ENCODE measurements around the gene MORC2.

Gene MORC2

DNA sequence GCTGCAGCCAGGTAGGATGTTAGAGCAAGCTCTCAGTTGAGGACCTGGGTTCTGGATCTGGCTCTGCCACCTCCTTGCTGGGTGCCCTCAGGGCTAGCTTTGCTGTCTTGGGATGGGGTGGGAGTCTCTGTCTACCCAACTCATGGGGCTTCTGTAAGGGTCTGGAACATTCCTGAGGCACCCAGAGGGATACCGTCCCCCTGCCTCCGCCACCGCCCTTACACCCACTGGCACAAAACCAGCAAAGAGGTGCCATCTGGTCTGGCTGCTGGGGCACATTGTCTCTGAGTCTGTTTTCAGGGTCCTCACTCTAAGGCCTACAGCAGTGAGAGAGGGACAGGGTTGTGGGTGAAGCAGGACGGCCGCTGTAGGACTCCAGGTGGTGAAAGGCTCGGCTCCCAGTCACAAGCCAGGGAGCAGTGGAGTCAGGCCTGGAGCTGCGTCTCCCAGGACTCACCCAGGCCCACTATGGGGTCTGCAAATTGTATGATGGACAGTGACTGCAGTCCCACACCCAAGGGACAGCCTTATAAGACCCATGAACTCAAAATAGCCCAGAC is 84.9 kb downstream of the MORC2 start:
- DNase-seq (ENCODE audit: insufficient read length, low spot score) (no peak), FAIRE-seq (no peak)
- TF ChIP-seq POLR2A (IDR thresholded peaks at IDR 0.05; ENCODE audit: low read depth, low read length), result no peak

DNA sequence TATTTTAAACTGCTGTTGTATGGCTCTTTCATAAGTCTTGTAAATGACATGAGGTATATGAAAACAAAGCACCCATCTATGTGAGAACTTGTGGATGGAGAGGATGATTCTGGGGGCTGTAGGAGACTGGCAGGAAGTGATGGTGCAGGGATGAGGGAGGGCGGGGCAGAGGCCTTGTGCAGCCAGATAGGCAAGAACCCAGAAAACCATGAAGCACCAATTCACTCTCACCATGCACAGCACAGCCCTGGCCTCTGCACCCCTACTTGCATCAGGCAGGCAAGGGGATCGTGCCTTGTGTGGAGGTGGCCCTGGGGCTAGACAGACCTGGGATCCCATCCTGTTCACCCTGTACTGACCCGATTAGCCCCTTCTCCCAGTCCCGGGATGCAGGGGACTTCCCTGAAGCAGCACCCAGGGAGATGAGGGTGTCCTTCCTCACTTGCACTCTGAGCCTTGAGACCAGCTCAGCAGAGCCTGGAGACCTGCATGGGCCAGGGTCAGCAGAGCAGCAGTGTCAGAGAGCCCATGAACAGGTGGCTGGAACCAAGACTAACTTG is 85.5 kb downstream of the MORC2 start:
- DNase-seq (ENCODE audit: insufficient read length, low spot score) (no peak), FAIRE-seq (no peak)
- no peak for TF ChIP-seq POLR2A (IDR thresholded peaks at IDR 0.05; ENCODE audit: low read depth, low read length)

DNA sequence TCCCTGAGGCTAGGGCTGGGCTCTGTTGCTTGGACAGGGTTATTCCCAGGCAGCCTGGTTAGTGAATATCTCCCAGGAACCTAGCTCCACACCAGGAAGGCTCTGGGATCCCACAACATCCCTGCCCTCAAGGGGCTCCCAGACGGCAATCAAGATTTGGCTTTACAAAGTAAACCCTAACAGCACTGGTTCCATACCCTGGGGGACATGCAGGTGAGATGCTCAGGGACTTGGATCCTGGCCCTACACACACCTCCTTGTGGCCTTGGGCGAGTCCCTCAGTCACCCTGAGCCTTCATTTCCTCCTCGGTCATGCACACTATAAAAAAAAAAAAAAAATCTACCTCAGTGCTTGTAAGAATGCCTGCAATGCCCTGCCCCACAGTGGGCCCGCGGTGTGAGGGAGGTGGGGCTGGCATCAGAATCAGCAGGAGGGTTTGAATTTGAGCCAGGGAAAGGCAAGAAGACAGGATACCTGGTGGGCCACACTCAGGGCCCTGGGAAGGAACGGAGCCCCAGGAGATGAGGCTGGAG is 86.3 kb downstream of the MORC2 start:
- no peak for TF ChIP-seq POLR2A (IDR thresholded peaks at IDR 0.05; ENCODE audit: low read depth, low read length)
- DNase-seq (ENCODE audit: insufficient read length, low spot score) (no peak), FAIRE-seq (no peak)

DNA sequence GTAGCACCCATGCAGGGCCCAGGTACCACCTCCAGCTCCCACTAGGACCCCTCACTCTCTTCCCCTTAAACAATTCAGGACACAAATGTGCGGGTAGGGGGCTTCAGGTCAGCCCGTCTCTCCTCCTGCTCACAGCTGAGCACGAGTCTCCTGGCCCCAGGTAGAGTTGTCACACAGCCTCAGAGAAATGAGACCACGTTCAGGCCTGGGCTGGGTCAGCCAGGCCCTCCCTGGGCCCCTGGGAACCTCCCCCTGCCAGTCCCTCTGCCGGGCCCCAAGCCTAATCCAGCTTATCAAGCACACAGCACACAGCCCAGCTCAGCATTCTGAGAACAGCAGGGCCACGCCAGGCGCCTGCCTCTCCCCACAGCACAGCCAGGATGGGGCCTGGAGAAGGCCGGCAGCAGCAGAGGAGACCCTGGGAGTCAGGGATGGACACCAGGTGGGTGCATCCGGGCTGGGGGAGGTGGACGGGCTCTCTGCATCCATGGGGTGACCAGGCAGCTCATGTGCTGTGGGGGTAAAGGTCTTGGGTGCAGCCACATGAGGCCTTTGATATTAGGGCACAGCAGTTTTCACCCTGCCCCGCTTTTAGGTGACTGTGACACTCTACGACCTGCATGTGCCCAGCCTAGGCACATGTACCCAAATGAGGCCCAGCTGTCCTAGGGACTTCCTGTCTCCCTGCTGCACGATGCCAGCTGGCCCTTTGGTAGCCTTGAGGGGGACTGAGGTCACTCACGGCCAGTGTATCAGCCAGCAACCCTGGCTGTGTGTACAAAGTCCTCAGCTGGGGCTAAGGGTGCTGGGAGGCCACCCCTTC is 87.0 kb downstream of the MORC2 start:
- TF ChIP-seq POLR2A (IDR thresholded peaks at IDR 0.05; ENCODE audit: low read depth, low read length), result no peak
- DNase-seq (ENCODE audit: insufficient read length, low spot score) (no peak), FAIRE-seq (no peak)

DNA sequence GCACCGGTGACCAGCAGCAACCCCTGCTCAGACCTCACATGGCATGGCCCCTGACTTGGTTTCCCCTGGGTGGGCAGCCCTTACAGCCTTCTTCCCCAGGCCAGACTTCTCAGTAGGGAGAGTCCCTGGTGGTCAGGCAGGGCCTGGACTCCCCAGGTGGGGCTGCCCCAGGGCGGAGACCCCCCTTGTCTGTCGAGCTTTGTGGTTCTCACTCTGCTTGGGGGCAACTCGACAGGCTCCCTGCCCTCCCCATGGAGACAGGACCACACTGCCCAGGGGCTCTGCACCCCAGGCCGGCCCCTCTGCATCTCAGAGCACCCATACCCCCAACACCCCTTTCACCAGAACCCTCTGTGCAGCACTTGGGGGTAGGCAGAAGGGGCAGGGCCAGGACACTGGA is 87.7 kb downstream of the MORC2 start:
- no peak for DNase-seq (ENCODE audit: insufficient read length, low spot score)
- no peak for TF ChIP-seq POLR2A (IDR thresholded peaks at IDR 0.05; ENCODE audit: low read depth, low read length)
- FAIRE-seq, result no peak

DNA sequence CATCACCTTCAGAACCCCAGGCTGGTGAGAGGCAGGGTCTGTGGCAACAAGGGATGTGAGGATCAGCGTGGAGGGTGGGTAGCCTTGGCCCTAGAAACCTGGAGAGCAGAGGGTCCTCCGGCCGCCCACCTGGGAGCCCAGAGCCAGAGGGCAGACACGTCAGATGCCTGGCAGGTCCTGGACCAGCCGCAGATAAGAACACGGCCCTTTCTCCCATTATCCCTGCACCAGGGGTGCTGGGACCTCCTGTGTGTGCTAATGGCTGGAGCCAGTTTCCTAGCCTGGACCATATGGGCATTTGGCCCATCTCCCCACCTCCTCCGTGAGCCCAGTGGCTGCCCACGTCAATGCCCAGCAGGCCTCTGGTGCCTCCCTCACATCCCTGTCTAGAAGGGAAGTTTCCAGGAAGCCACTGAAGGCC is 88.4 kb downstream of the MORC2 start:
- DNase-seq (ENCODE audit: insufficient read length, low spot score) (no peak), FAIRE-seq (no peak)
- TF ChIP-seq POLR2A (IDR thresholded peaks at IDR 0.05; ENCODE audit: low read depth, low read length), result no peak

DNA sequence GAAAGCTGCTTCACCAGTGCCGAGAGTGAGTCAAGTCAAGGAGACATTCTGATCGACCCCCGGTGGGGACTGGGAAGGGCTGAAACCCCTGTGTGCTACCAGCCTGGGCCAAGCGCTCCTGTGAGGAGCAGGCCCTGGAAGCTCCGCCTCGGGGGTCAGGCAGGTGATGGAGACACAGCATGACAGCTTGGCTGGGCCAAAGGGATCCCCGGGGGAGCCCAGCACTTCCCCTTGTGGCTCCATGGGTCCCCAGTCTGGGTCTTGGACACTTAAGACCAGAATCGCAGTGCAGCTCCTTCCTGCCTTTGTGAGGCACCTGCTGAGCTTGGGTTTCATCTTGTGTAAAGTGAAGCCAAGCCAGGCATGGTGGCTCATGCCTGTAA is 89.2 kb downstream of the MORC2 start:
- FAIRE-seq, result no peak

DNA sequence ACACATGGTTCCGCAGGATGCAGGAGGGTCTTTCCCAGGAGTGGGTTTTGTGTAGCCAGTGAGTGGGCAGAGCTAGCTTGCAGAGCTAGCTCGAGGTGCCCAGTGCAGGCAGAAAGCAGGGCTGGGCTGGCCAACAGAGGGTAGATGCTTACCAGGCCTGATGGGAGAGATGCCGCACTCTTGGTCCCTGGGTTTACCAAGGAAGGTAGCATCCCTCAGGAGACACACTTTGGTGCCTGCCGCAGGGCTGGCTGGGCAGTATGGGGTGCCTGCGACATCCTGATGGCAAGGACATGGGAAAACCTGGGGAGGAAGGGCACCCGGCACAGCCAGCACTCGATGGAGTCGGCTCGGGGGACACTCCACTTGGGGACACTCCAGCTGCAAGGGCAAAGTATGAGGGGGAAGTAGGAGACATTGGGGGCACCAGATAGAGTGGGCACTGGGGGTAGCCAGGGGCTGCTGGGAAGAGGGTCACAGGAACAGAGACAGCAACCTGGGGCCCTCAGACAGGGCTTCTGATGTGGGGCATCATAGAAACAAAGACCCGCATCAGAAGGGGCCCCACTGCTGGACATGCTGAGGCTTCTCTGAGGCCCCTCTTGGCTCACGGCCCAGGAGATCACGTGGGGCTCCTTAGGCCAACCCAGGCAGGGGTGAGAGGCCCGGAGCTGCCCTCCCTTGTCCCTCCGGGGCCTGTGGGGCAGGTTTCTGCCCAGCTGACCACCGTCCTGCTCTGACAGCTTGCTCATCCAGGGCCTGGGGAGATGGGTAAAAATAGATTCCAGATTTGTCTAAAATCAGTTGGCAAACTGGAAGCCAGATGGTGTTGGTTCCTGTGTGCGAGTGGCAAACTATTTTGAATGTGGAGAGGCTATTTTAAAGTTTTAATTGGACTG is 89.8 kb downstream of the MORC2 start:
- no peak for DNase-seq (ENCODE audit: insufficient read length, low spot score)
- TF ChIP-seq POLR2A (IDR thresholded peaks at IDR 0.05; ENCODE audit: low read depth, low read length), result no peak
- FAIRE-seq, result no peak

More for the DNA sequence above, 89.2 kb downstream of the MORC2 start:
- DNase-seq (ENCODE audit: insufficient read length, low spot score), result no peak
- TF ChIP-seq POLR2A (IDR thresholded peaks at IDR 0.05; ENCODE audit: low read depth, low read length), result no peak

DNA sequence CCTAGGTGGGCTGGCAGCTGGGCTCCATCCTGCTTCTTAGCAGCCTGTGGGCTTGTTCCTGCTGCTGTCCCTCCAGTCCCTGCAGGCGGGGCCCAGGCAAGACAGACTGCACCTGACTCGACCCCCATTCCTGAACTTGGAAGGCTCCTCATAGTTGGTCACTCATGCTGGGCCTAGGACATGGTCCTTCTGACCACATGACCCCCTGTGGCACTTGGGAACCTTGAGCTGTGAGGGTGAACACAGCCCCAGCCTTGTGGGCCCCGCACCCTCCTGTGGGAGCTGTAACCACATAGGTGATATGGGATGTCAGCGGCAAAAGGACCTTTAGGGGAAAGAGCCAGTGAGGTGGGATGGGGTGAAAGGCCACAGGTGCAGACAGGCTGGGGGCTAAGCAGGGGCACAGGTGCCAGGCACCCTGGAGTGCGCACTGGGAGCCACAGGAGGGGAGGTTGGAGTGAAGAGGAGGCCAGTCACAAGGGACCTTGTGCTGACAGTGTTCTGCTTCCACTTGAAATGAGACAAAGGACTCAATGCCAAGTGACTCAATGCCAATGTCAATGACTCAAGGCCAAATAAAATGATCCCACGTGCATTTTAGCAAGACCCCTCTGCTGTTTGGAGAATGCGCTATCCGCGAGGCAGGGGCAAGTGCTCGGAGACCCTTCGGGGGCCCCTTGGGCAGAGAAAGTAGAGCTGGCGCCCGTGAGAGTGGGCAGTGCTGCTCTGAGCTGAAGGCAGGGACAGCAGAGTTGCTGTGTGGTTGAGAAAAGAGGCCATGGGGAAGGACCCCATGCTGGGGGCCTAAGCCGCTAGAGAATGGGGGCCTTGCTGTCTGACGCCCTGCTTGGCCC is 90.7 kb downstream of the MORC2 start:
- no peak for DNase-seq (ENCODE audit: insufficient read length, low spot score)
- FAIRE-seq, result no peak
- no peak for TF ChIP-seq POLR2A (IDR thresholded peaks at IDR 0.05; ENCODE audit: low read depth, low read length)

DNA sequence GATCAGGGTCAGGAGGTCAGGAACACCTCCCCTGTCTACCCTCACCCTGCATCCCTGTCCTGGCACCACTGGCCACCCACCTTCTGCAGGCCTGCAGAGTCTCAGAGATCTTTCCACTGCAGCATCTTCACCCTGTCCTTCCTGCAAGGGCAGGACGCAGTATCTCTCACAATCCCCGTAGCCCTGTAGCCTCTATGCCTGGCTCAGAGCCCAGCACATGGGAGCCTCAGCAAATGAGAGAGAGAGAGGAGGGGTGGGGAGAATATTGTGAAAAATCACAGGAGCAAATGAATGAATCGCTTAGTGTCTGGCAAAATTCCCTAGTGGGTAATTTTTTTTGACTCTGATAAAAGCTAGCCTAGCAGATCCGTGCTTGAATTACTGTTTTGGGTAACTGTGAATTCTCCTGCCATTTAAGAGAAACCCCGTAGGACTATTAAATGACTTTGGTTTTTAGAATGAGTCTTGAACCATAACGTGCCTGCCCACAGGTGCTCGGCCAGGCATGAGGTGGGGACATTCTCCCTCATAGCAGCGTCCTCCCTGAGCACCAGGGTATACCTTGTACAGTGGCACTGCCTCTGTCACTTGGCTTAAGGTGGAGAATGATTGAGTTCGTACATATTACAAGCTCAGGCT is 91.5 kb downstream of the MORC2 start:
- no peak for DNase-seq (ENCODE audit: insufficient read length, low spot score)
- no peak for TF ChIP-seq POLR2A (IDR thresholded peaks at IDR 0.05; ENCODE audit: low read depth, low read length)
- FAIRE-seq, result no peak

DNA sequence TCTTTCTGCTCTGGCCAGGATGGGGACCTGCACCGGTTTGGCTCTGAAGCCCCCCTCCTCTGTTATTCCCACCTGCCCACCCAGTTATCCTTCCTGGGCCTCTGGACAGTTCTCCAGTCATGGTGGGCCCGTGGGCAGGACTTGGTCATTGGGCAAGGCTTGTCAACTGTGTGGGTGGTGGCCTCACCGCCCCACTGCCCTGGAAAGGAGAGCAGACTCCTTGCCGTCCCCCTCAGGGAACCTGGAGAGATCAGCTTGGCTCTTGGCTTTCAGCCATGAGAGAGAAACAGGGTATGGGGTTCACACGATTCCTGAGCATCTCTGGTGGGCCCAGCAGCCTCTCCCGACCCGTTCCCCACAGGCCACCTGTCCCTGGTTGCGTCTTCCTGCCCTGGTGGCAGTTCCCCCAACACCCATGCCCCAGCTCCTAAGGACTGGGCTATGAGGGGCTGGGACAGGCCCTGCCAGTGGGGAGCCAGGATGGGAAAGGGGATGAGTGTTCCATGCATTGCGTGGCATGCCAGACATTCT is 92.3 kb downstream of the MORC2 start:
- no peak for FAIRE-seq
- TF ChIP-seq POLR2A (IDR thresholded peaks at IDR 0.05; ENCODE audit: low read depth, low read length), result no peak
- no peak for DNase-seq (ENCODE audit: insufficient read length, low spot score)

DNA sequence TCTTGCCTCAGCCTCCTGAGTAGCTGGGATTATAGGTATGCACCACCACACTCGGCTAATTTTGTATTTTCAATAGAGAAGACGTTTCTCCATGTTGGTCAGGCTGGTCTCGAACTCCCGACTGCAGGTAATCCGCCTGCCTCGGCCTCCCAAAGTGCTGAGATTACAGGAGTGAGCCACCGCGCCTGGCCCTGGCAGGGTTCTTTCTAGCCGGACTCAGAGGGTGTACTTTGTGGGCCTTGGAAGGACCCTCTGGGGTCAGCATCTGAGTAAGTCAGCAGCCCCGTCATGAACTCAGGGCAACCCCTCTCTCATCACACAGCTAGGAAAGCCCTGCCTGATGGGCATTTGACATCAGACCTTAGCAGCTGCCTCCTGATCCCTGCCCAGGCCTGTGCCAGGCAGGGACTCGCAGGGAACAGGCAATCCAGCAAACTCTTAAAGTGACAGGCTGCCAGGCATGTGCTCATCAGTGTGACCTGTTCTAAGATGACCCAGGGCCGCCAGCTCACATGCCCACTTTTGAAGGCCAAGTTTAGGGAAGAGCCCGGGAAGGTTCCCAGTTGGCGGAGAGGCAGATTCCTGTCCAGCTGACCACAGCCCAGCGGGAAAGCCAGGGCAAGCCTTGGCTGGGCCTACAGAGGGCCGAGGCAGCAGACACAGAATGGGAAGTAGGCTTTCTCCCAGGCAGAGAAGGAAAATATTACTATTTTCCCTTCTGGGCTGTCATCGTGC is 92.9 kb downstream of the MORC2 start:
- FAIRE-seq, result no peak
- no peak for TF ChIP-seq POLR2A (IDR thresholded peaks at IDR 0.05; ENCODE audit: low read depth, low read length)
- no peak for DNase-seq (ENCODE audit: insufficient read length, low spot score)
